Glomerular endothelial cell (primary cell): Measurements from ENCODE around the gene ITM2C. TPM values are rescaled to one million over a fixed set of nuclear protein-coding genes. Genes with fewer than 3 reads are reported as not detected.

Experiments used
- DNase-seq: peaks from one replicate; pipeline ENCODE4 v3.0.0-alpha.2; 2011; ENCODE audit warnings: low read depth, low spot score; ENCODE audit errors: extremely low read depth
- total RNA-seq: library from RNA; depleted of rRNA; stranded (reverse); fragments of >200 nt; gene quantifications from 2 replicates; pipeline ENCODE4 v1.2.3, GENCODE V29; 2015

Gene ITM2C
- total RNA-seq, 1 donor from 2014 or later = 91.2 TPM

- DNase-seq = no peak
Measured at GRCh38 chr2:230872151-230872967, 7.6 kb downstream of the ITM2C start.

- DNase-seq = no peak
Measured at GRCh38 chr2:230872968-230873660, 8.4 kb downstream of the ITM2C start.

GRCh38 chr2:230873661-230874401 lies 9.1 kb downstream of the ITM2C start:
- DNase-seq = no peak

DNA sequence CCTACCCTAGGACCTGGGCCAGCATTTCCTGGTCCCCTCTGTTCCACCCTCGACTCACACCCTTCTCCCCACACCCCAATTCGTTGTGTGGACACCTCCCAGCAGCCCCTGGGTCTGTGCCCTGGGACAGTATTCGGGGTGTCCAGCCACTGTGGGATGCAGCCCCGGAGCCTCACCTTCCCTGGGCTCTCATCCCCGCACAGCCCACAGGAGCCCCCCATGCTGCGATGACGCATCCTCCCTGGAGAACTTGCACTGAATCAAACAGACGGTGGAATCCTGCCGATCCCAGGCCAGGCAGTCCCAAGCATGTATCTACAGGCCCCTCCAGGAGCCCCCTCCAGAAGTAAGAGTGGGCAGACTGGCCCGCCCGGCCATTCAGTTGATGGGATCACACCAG lies 9.7 kb downstream of the ITM2C start:
- DNase-seq = no peak

GRCh38 chr2:230874876-230875275 lies 10.1 kb downstream of the ITM2C start:
- no peak for DNase-seq

DNA sequence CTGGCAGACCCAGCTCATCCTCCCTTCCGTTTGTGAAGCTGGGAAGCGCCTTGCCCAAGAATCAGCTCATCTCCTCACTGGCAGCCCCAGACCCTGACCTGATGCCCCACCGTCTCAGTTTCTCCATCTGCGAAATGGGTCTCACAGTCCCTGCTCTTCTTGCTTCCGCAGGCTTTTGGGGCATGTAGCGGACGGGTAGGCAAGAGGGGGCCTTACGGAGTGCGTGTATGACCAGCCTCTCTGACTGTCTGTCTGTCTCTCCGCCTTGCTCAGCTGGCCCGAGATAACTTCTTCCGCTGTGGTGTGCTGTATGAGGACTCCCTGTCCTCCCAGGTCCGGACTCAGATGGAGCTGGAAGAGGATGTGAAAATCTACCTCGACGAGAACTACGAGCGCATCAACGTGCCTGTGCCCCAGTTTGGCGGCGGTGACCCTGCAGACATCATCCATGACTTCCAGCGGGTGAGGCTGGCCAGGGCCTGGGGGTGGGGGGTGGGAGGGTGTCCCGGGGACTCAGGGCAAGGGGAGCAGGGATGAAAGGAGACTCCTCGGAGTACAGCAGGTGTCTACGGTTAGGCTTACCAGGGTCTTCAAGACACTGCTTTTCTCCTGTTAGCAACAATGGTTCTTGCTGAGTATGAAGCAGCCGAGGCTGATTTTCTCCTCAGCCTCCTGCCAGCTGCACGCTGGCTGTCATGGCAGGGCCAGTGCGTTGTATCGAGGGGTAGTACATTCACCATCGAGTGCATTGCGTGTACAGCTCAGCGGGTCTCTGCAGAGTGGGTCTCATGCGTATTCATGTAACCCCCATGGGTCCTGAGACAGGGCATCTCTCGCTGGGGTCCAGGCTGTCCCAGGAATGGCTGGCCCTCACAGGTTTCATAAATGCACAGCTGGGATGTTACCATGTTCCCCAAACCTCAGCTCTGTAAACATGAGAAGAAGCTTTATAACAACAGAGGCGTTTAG lies 10.9 kb downstream of the ITM2C start:
- no peak for DNase-seq

DNA sequence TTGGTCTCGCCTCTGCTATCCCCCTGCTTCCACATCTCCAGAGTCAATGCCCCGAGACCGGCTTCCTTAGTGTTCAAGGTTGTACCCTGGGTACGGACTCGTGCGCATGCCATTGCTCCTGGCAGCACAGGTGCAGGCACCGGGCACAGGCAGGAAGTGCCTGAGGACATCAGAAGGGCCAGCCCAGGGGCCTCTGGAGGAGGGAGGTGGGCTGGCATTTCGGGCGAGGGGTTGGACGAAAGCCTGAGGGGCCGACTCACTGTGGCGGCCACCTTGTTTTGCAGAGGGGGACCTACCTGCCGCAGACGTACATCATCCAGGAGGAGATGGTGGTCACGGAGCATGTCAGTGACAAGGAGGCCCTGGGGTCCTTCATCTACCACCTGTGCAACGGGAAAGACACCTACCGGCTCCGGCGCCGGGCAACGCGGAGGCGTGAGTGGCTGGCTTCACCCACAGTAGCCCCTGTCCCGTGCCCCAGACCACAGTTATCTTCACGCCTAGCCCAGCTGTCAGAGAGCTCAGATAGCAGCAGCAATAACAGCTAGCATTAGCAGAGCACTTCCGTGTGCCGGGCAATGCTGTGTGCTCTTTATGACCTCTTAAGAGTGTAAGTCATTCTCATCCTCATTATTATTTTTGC lies 12.5 kb downstream of the ITM2C start:
- no peak for DNase-seq

DNA sequence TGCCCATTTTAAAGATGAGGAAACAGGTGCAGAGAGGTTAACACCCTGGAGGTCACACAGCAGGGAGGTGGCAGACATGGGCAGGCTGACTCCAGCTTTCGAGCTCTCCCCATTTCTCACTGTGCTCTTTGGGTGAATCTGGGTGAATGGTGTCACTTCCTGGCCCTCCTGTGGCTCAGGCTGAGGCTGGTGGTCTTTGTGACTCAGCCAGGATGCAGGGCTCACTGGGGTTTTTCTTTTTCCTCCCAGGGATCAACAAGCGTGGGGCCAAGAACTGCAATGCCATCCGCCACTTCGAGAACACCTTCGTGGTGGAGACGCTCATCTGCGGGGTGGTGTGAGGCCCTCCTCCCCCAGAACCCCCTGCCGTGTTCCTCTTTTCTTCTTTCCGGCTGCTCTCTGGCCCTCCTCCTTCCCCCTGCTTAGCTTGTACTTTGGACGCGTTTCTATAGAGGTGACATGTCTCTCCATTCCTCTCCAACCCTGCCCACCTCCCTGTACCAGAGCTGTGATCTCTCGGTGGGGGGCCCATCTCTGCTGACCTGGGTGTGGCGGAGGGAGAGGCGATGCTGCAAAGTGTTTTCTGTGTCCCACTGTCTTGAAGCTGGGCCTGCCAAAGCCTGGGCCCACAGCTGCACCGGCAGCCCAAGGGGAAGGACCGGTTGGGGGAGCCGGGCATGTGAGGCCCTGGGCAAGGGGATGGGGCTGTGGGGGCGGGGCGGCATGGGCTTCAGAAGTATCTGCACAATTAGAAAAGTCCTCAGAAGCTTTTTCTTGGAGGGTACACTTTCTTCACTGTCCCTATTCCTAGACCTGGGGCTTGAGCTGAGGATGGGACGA lies 13.2 kb downstream of the ITM2C start:
- DNase-seq = no peak

GRCh38 chr2:230878599-230879188 lies 14.0 kb downstream of the ITM2C start:
- DNase-seq = no peak

DNA sequence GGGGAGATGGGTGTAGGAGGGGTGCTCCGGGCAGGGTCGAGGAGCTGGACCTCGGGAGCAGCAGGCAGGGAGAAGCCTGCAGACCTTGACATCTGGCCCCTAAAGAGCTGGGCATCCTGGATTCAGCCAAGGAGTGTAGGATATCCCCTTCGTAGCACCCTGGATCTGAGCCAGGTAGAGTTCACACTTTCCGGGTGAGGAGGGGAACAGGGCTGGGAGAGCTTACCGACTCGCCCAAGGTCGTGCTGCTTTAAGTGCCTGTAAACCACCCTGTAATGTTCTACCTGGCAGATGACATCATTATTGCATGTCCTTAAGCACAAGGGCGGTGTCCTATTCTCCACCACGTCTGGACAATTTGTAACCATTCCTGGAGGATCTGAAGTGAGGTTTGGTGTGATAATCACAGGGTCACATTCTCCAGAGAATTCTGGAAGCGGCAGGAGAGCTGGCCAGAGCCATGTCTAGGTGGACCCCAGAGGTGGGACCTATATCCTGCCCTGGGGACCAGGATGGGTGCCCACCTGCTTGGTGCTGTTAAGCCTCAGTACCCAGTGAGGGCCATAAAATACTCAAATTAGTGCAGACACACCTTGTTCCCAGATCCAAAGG lies 14.6 kb downstream of the ITM2C start:
- no peak for DNase-seq

DNA sequence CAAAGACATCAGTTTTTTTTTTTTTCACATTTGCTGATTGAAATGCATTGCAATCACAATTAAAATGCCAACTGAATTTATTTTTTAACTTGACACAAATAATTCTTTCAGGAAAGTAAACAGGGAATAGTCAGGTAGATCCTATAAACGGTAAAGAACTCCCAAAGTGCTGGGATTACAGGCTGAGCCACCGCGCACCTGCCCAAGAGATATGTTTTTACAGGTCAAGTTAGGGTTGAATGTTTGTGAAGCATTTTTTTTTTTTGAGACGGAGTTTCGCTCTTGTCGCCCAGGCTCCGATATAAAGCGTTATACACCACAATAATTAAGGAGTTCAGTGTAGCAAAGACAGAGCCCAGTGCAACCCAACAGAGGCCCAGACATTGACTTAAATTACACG lies 15.1 kb downstream of the ITM2C start:
- no peak for DNase-seq

GRCh38 chr2:230881840-230882239 lies 17.1 kb downstream of the ITM2C start:
- DNase-seq = no peak

GRCh38 chr2:230885463-230886130 lies 20.9 kb downstream of the ITM2C start:
- DNase-seq = no peak

GRCh38 chr2:230886206-230886605 lies 21.5 kb downstream of the ITM2C start:
- DNase-seq = no peak

- no peak for DNase-seq
Measured at GRCh38 chr2:230886671-230887071, 21.9 kb downstream of the ITM2C start.

DNA sequence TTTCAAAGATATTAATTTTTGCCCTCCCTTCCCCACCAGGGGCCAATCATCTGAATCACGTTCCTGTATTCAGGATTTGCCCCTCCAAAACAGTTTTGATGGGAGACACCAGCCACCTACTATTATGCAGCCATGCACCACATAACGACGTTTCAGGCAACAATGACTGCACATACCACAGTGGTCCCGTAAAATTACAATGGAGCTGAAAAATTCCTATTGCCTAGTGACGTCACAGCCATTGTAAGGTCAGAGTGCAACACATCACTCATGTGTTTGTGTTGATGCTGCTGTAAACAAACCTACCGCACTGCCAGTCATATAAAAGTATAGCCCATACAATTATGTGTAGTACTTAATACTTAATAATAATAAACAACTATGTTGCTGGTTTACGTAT lies 22.6 kb downstream of the ITM2C start:
- DNase-seq = no peak

DNA sequence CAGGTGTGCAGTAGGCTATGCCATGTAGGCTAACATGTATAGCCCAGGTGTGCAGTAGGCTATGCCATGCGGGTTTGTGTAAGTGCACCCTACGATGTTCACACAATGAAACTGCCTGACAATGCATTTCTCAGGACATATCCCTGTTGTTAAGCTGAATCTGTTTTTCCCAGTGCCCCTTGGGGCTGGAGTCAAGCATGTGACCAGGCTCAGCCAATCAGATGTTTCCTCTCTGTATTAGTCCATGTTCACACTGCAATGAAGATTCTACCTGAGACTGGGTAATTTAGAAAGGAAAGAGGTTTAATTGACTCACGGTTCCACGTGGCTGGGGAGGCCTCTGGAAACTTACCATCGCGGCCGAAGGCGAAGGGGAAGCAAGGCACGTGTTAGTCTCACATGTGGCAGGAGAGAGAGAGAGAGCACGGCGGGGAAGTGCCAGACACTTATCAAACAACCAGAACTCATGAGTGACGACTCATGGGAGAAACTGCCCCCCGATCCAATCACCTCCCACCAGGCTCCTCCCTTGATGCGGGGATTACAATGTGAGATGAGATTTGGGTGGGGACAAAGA lies 24.2 kb downstream of the ITM2C start:
- DNase-seq = no peak
